Measurements from ENCODE around the gene SERPINB6. TPM values are rescaled to one million over a fixed set of nuclear protein-coding genes. Genes with fewer than 3 reads are reported as not detected.

The SERPINB6 gene
- total and polyA plus RNA-seq, 9 of the 15 experiments (the other 6 are each of a cell fraction or from before 2014, with no cell fraction given) = 86.6 to 211 (median 143) TPM

- peak; percentile 87 for TF ChIP-seq MGA (IDR thresholded peaks at IDR 0.05)
- TF ChIP-seq ZNF778 (CRISPR knock-in tag; IDR thresholded peaks at IDR 0.05) = no peak
- TF ChIP-seq ASH1L (IDR thresholded peaks at IDR 0.05; ENCODE audit: borderline replicate concordance, low read depth, partially characterized antibody) = no peak
- no peak for TF ChIP-seq KAT2B (IDR thresholded peaks at IDR 0.05; ENCODE audit: low read depth, low read length)
- no peak for TF ChIP-seq SIX5 (IDR thresholded peaks at IDR 0.05; ENCODE audit: borderline replicate concordance in 1 of 2, insufficient read depth in 1 of 2, low read depth in 1 of 2, low read length in 2 of 2)
- TF ChIP-seq ZNF561 (CRISPR knock-in tag; conservative IDR thresholded peaks at IDR 0.05) = no peak
- peak; percentile 65 for TF ChIP-seq MYC (IDR thresholded peaks at IDR 0.05; ENCODE audit: low read depth, low read length)
- TF ChIP-seq MYC (CRISPR knock-in tag; IDR thresholded peaks at IDR 0.05; ENCODE audit: borderline replicate concordance, low read depth) = no peak
- TF ChIP-seq NR4A1 (CRISPR knock-in tag; IDR thresholded peaks at IDR 0.05) = no peak
- TF ChIP-seq NR4A1 (tag; IDR thresholded peaks at IDR 0.05) = no peak
- TF ChIP-seq ESRRB (CRISPR knock-in tag; IDR thresholded peaks at IDR 0.05; ENCODE audit: borderline replicate concordance) = no peak
- no peak for TF ChIP-seq ZNF668 (CRISPR knock-in tag; IDR thresholded peaks at IDR 0.05)
- TF ChIP-seq MAFF (IDR thresholded peaks at IDR 0.05; ENCODE audit: low read length) = no peak
- 0 out of 2 replicates have a peak, but pooled peaks have one; percentile 20 for TF ChIP-seq CREM (IDR thresholded peaks at IDR 0.05; ENCODE audit: low read depth)
- TF ChIP-seq, protein P1, sequence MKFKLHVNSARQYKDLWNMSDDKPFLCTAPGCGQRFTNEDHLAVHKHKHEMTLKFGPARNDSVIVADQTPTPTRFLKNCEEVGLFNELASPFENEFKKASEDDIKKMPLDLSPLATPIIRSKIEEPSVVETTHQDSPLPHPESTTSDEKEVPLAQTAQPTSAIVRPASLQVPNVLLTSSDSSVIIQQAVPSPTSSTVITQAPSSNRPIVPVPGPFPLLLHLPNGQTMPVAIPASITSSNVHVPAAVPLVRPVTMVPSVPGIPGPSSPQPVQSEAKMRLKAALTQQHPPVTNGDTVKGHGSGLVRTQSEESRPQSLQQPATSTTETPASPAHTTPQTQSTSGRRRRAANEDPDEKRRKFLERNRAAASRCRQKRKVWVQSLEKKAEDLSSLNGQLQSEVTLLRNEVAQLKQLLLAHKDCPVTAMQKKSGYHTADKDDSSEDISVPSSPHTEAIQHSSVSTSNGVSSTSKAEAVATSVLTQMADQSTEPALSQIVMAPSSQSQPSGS (CRISPR knock-in tag; IDR thresholded peaks at IDR 0.05) = no peak
These were observed 5.0 kb downstream of the SERPINB6 start (continued) for GRCh38 chr6:2966347-2966746.

All from K562 (cell line).